HCT116 (cell line): ENCODE results near the gene ACVRL1. TPM values are rescaled to one million over a fixed set of nuclear protein-coding genes. Genes with fewer than 3 reads are reported as not detected.

Experiments used
- ATAC-seq: fragments of 200-7000 bp; cut with Tn5 transposase; 2 replicates; pipeline ENCODE4 v1.9.1; 2020; ENCODE audit warnings: mild to moderate bottlenecking, moderate library complexity
- BruUV-seq: library from RNA; stranded (reverse); fragments of 400-500 nt; replicated peaks from 2 replicates; lab custom pipeline; 2021; lab: Mats Ljungman, UMichigan
- CTCF ChIA-PET: fragments of 300-600 bp; sonication (Branson Sonifier 250); formaldehyde crosslinking; loops from one replicate; lab custom pipeline; 2021; ENCODE audit warnings: antibody characterized with exemption; lab: Charles Lee
- POLR2A ChIA-PET: fragments of 300-600, 350-600 bp; sonication (Branson Sonifier 250); formaldehyde crosslinking; loops from one replicate; lab custom pipeline; 2021; ENCODE audit warnings: antibody characterized with exemption; lab: Charles Lee
- RAD21 ChIA-PET, 2 experiments: fragments of 300-600 bp; sonication (Branson Sonifier 250); formaldehyde crosslinking; loops; one replicate each; lab custom pipeline; 2023; ENCODE audit warnings: low total read pairs in 2 of 2; ENCODE audit not compliant: uncharacterized antibody in 2 of 2, unreplicated experiment in 2 of 2, low non-redundant PET in 1 of 2; lab: Charles Lee
- DNase-seq: peaks from one replicate; pipeline ENCODE4 v3.0.0-alpha.2; 2010; ENCODE audit warnings: low read depth, low spot score
- H2AFZ ChIP-seq: fragments of 200-600 bp; shearing (Covaris generic), sonication (generic); 2 replicates; pipeline ENCODE4 v1.6.1; 2017; ENCODE audit warnings: low read depth, mixed run types, mixed read lengths, antibody characterized with exemption, low read length; ENCODE audit not compliant: poor library complexity, severe bottlenecking
- H3K27ac ChIP-seq: 2 replicates; pipeline ENCODE4 v1.5.1; 2012; ENCODE audit warnings: low read depth, low read length
- H3K27me3 ChIP-seq: fragments of 200-600 bp; sonication (generic); 2 replicates; pipeline ENCODE4 v1.6.1; 2016; ENCODE audit warnings: mixed run types, low read length, mixed read lengths; ENCODE audit not compliant: insufficient read depth
- H3K36me3 ChIP-seq, 2 experiments: fragments of 200-500 bp in 1 of 2; fragments of 200-600 bp in 1 of 2; sonication (Bioruptor generic) in 1 of 2; sonication (generic) in 1 of 2; 2 replicates each; pipeline versions ENCODE4 v1.5.1 to v1.6.1; 2014 to 2016; ENCODE audit warnings: low read length in 2 of 2, inconsistent platforms in 1 of 2, mixed read lengths in 1 of 2, mixed run types in 1 of 2; ENCODE audit not compliant: insufficient read depth in 2 of 2, control insufficient read depth in 1 of 2
- H3K4me1 ChIP-seq, 2 experiments: fragments of 200-600 bp in 1 of 2; sonication (generic) in 1 of 2; 2 replicates each; pipeline versions ENCODE4 v1.5.1 to v1.6.1; 2012 to 2017; ENCODE audit warnings: low read length in 2 of 2, inconsistent platforms in 1 of 2, mild to moderate bottlenecking in 1 of 2, mixed read lengths in 1 of 2, mixed run types in 1 of 2, moderate library complexity in 1 of 2; ENCODE audit not compliant: insufficient read depth in 2 of 2, control insufficient read depth in 1 of 2
- H3K4me2 ChIP-seq: fragments of 200-600 bp; sonication (generic); 2 replicates; pipeline ENCODE4 v1.6.1; 2017; ENCODE audit warnings: mixed run types, low read length, mixed read lengths
- H3K4me3 ChIP-seq, 2 experiments: fragments of 200-600 bp in 1 of 2; sonication (generic) in 1 of 2; replicated peaks in 1 of 2; 2 replicates each; pipeline ENCODE4 v1.5.1; 2011 to 2016; ENCODE audit warnings: low read length in 2 of 2, control low read depth in 1 of 2, low read depth in 1 of 2, mild to moderate bottlenecking in 1 of 2, mixed read lengths in 1 of 2, mixed run types in 1 of 2
- H3K79me2 ChIP-seq: fragments of 200-600 bp; sonication (generic); 2 replicates; pipeline ENCODE4 v1.6.1; 2017; ENCODE audit warnings: mild to moderate bottlenecking, mixed run types, low read length, moderate library complexity, mixed read lengths; ENCODE audit not compliant: insufficient read depth
- H3K9ac ChIP-seq: fragments of 200-600 bp; sonication (generic); 2 replicates; pipeline ENCODE4 v1.6.1; 2016; ENCODE audit warnings: low read length, mixed read lengths
- H3K9me2 ChIP-seq: fragments of 200-600 bp; sonication (generic), shearing (Covaris generic); 2 replicates; pipeline ENCODE4 v1.6.1; 2017; ENCODE audit warnings: mixed run types, mild to moderate bottlenecking, moderate library complexity; ENCODE audit not compliant: insufficient read depth
- H3K9me3 ChIP-seq, 2 experiments: fragments of 200-500 bp in 1 of 2; fragments of 200-600 bp in 1 of 2; sonication (Bioruptor generic) in 1 of 2; sonication (generic) in 1 of 2; 2 replicates each; pipeline ENCODE4 v1.6.1; 2014 to 2017; ENCODE audit warnings: low read length in 2 of 2, mixed read lengths in 2 of 2, inconsistent platforms in 1 of 2, low read depth in 1 of 2, mild to moderate bottlenecking in 1 of 2, mixed run types in 1 of 2, moderate library complexity in 1 of 2; ENCODE audit not compliant: control insufficient read depth in 1 of 2, insufficient read depth in 1 of 2
- H4K20me1 ChIP-seq: fragments of 200-600 bp; sonication (generic), shearing (Covaris generic); 2 replicates; pipeline ENCODE4 v1.6.1; 2017; ENCODE audit warnings: mixed run types, mild to moderate bottlenecking, moderate library complexity; ENCODE audit not compliant: insufficient read depth
- CBX3 ChIP-seq: IDR thresholded peaks from 2 replicates; pipeline ENCODE4 v1.6.1; 2012; ENCODE audit warnings: low read depth
- CEBPB ChIP-seq: IDR thresholded peaks from 2 replicates; pipeline ENCODE4 v1.6.1; 2012; ENCODE audit warnings: low read depth
- JUND ChIP-seq: IDR thresholded peaks from 2 replicates; pipeline ENCODE4 v1.6.1; 2012
- POLR2AphosphoS5 ChIP-seq: IDR thresholded peaks from 2 replicates; pipeline ENCODE4 v1.6.1; 2011; ENCODE audit warnings: mild to moderate bottlenecking, low read depth, low read length, moderate library complexity
- RAD21 ChIP-seq: IDR thresholded peaks from 2 replicates; pipeline ENCODE4 v1.6.1; 2012; ENCODE audit warnings: low read depth, mild to moderate bottlenecking
- SP1 ChIP-seq: IDR thresholded peaks from 2 replicates; pipeline ENCODE4 v1.6.1; 2012; ENCODE audit warnings: low read depth
- TCF7L2 ChIP-seq: IDR thresholded peaks from 2 replicates; pipeline ENCODE4 v1.7.0; 2011; ENCODE audit warnings: borderline replicate concordance, inconsistent platforms; ENCODE audit not compliant: insufficient read depth, insufficient read length; ENCODE audit errors: extremely low read depth
- intact Hi-C: fragments of 100-400 bp; cut with micrococcal nuclease; formaldehyde crosslinking; loops from 2 replicates; pipeline ENCODE4 v1.10.0; 2022
- total RNA-seq: library from RNA; stranded (reverse); gene quantifications from one replicate; pipeline ENCODE4 v1.2.1, GENCODE V29; 2021; ENCODE audit not compliant: unreplicated experiment
- TF ChIP-seq, protein P1 (sequence below), 3 experiments: fragments of 200-600 bp in 1 of 3; sonication (generic) in 1 of 3; IDR thresholded peaks in 2 of 3; conservative IDR thresholded peaks in 1 of 3; 2 replicates each; pipeline ENCODE4 v1.5.1; 2012 to 2017; ENCODE audit warnings: low read depth in 2 of 3, low read length in 2 of 3, antibody characterized with exemption in 1 of 3, borderline replicate concordance in 1 of 3, control low read depth in 1 of 3, mild to moderate bottlenecking in 1 of 3, mixed read lengths in 1 of 3, mixed run types in 1 of 3, moderate library complexity in 1 of 3; ENCODE audit not compliant: insufficient read depth in 1 of 3
- TF ChIP-seq, protein P2 (sequence below): IDR thresholded peaks from 2 replicates; pipeline ENCODE4 v1.6.1; 2012
- TF ChIP-seq, protein P3 (sequence below): IDR thresholded peaks from 2 replicates; pipeline ENCODE4 v1.6.1; 2012

Gene ACVRL1
- total RNA-seq, 1 experiment from 2014 or later: 2.5 TPM

DNA sequence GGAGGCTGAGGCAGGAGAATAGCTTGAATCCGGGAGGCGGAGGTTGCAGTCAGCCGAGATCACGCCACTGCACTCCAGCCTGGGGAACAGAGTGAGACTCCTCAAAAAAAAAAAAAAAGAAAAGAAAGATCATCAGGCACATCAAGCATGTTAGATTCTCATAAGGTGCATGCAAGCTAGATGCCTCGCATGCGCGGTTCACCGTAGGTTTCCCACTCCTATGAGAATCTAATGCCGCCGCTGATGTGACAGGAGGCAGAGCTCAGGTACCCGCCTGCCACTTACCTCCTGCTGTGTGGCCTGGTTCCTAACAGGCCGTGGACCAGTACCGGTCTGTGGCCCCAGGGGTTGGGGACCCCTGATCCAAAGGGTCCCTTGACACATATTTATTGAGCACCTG, 51.2 kb downstream of the ACVRL1 start:
- intact Hi-C loops: no loop called here
- H3K27ac ChIP-seq: no peak overlapping the region
- no peaks in the 10 kb centered on the region for H3K9me2 ChIP-seq
- peaks cover 20 to 32% of the 10 kb centered on the region in 2 experiments for H3K4me1 ChIP-seq
- no peak overlapping the region for H3K9ac ChIP-seq
- TF ChIP-seq, protein P1, sequence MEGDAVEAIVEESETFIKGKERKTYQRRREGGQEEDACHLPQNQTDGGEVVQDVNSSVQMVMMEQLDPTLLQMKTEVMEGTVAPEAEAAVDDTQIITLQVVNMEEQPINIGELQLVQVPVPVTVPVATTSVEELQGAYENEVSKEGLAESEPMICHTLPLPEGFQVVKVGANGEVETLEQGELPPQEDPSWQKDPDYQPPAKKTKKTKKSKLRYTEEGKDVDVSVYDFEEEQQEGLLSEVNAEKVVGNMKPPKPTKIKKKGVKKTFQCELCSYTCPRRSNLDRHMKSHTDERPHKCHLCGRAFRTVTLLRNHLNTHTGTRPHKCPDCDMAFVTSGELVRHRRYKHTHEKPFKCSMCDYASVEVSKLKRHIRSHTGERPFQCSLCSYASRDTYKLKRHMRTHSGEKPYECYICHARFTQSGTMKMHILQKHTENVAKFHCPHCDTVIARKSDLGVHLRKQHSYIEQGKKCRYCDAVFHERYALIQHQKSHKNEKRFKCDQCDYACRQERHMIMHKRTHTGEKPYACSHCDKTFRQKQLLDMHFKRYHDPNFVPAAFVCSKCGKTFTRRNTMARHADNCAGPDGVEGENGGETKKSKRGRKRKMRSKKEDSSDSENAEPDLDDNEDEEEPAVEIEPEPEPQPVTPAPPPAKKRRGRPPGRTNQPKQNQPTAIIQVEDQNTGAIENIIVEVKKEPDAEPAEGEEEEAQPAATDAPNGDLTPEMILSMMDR (IDR thresholded peaks at IDR 0.05 in 2 of 3, conservative IDR thresholded peaks at IDR 0.05 in 1 of 3; ENCODE audit: borderline replicate concordance in 1 of 3, insufficient read depth in 1 of 3, low read depth in 2 of 3, low read length in 2 of 3): no peak
- TF ChIP-seq CEBPB (no peak), RAD21 (no peak), JUND (no peak), TCF7L2 (no peak), CBX3 (no peak), SP1 (no peak), POLR2AphosphoS5 (no peak)
- TF ChIP-seq, protein P2, sequence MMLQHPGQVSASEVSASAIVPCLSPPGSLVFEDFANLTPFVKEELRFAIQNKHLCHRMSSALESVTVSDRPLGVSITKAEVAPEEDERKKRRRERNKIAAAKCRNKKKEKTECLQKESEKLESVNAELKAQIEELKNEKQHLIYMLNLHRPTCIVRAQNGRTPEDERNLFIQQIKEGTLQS: no peak
- TF ChIP-seq, protein P3, sequence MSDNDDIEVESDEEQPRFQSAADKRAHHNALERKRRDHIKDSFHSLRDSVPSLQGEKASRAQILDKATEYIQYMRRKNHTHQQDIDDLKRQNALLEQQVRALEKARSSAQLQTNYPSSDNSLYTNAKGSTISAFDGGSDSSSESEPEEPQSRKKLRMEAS: no peak
- POLR2A ChIA-PET: no interaction called here
- H3K79me2 ChIP-seq: peaks cover 83% of the 10 kb centered on the region
- H2AFZ ChIP-seq: no peak overlapping the region
- BruUV-seq: no TSS peak
- H3K4me2 ChIP-seq: no peak overlapping the region
- H3K9me3 ChIP-seq: no peaks in the 10 kb centered on the region
- DNase-seq: no peak
- H3K27me3 ChIP-seq: no peaks in the 10 kb centered on the region
- CTCF ChIA-PET: no interaction called here
- H3K4me3 ChIP-seq: no peak overlapping the region
- no peaks in the 10 kb centered on the region for H4K20me1 ChIP-seq
- ATAC-seq: no peak
- RAD21 ChIA-PET: no interaction called here
- H3K36me3 ChIP-seq: peaks cover 0 to 2% of the 10 kb centered on the region in 2 experiments; a peak in 1 of 4 replicates
